ENCODE data around the gene SPOCK1. TPM values are rescaled to one million over a fixed set of nuclear protein-coding genes. Genes with fewer than 3 reads are reported as not detected.

The SPOCK1 gene
- total and polyA plus RNA-seq, 9 of the 15 experiments (the other 6 are each of a cell fraction or from before 2014, with no cell fraction given): 0.01 to 0.35 (median 0.04) TPM; not detected in 6

DNA sequence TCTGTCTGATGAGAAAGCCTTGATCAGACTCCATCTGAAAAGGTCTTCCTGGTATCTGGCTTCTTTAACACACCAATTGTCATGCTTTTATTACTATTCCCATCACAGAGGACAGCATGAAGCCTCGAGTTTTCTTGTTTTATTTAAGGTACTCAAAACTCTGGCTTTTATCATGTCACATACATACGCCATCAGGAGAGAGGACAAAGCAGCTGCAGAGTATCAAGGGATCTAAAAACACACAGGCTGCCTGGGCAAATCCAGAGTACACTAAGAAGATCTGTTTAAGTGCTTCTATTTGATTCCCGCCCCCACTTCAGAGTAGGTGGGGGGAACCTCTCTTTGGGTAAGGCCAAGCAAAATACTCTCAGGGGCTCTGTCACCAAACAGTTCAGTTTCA, 277.2 kb downstream of the SPOCK1 start:
- H3K9me3 ChIP-seq (replicated peaks; ENCODE audit: control insufficient read depth, insufficient read depth, low read depth, low read length): no peaks in the 10 kb centered on the region
- H3K79me2 ChIP-seq (ENCODE audit: control insufficient read depth, insufficient read depth, low read length): no peaks in the 10 kb centered on the region
- 2% methylated on average over 3 of the region's 3 CpGs for WGBS (ENCODE audit: insufficient coverage, low coverage, missing lambda C conversion rate)
- TF ChIP-seq TCF3 (CRISPR knock-in tag; IDR thresholded peaks at IDR 0.05) (no peak), NFRKB (IDR thresholded peaks at IDR 0.05; ENCODE audit: low read depth) (no peak), HNRNPLL (IDR thresholded peaks at IDR 0.05; ENCODE audit: low read depth, low read length, poor library complexity, severe bottlenecking) (no peak), PHTF2 (CRISPR knock-in tag; IDR thresholded peaks at IDR 0.05) (no peak), ILK (tag; IDR thresholded peaks at IDR 0.05; ENCODE audit: borderline replicate concordance, low read depth) (no peak), ZNF184 (CRISPR knock-in tag; IDR thresholded peaks at IDR 0.05) (no peak), ZNF707 (CRISPR knock-in tag; conservative IDR thresholded peaks at IDR 0.05) (no peak), ZFPM2 (CRISPR knock-in tag; IDR thresholded peaks at IDR 0.05) (no peak), NCOR1 (IDR thresholded peaks at IDR 0.05) (no peak), SREBF2 (CRISPR knock-in tag; IDR thresholded peaks at IDR 0.05) (no peak), ZNF212 (CRISPR knock-in tag; IDR thresholded peaks at IDR 0.05) (no peak), GABPB1 (CRISPR knock-in tag; IDR thresholded peaks at IDR 0.05) (no peak), ZNF561 (CRISPR knock-in tag; conservative IDR thresholded peaks at IDR 0.05) (no peak), KAT2B (IDR thresholded peaks at IDR 0.05; ENCODE audit: low read depth, low read length) (no peak), HDAC1 (IDR thresholded peaks at IDR 0.05) (no peak), PHF21A (IDR thresholded peaks at IDR 0.05; ENCODE audit: borderline replicate concordance, low read depth) (no peak), FOXK2 (conservative IDR thresholded peaks at IDR 0.05 in 1 of 2, IDR thresholded peaks at IDR 0.05 in 1 of 2; ENCODE audit: low read depth in 2 of 2) (no peak), SPI1 (IDR thresholded peaks at IDR 0.05; ENCODE audit: borderline replicate concordance, low read depth, low read length) (no peak)
- TF ChIP-seq, protein P1, sequence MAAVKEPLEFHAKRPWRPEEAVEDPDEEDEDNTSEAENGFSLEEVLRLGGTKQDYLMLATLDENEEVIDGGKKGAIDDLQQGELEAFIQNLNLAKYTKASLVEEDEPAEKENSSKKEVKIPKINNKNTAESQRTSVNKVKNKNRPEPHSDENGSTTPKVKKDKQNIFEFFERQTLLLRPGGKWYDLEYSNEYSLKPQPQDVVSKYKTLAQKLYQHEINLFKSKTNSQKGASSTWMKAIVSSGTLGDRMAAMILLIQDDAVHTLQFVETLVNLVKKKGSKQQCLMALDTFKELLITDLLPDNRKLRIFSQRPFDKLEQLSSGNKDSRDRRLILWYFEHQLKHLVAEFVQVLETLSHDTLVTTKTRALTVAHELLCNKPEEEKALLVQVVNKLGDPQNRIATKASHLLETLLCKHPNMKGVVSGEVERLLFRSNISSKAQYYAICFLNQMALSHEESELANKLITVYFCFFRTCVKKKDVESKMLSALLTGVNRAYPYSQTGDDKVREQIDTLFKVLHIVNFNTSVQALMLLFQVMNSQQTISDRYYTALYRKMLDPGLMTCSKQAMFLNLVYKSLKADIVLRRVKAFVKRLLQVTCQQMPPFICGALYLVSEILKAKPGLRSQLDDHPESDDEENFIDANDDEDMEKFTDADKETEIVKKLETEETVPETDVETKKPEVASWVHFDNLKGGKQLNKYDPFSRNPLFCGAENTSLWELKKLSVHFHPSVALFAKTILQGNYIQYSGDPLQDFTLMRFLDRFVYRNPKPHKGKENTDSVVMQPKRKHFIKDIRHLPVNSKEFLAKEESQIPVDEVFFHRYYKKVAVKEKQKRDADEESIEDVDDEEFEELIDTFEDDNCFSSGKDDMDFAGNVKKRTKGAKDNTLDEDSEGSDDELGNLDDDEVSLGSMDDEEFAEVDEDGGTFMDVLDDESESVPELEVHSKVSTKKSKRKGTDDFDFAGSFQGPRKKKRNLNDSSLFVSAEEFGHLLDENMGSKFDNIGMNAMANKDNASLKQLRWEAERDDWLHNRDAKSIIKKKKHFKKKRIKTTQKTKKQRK (IDR thresholded peaks at IDR 0.05; ENCODE audit: borderline replicate concordance, low read depth, low read length): no peak
- TF ChIP-seq, protein P2, sequence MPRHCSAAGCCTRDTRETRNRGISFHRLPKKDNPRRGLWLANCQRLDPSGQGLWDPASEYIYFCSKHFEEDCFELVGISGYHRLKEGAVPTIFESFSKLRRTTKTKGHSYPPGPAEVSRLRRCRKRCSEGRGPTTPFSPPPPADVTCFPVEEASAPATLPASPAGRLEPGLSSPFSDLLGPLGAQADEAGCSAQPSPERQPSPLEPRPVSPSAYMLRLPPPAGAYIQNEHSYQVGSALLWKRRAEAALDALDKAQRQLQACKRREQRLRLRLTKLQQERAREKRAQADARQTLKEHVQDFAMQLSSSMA (CRISPR knock-in tag; IDR thresholded peaks at IDR 0.05): no peak
- H3K9me1 ChIP-seq (ENCODE audit: control insufficient read depth, insufficient read depth, low read length): no peaks in the 10 kb centered on the region
- in situ Hi-C loops (cut with MboI) (no loop called here), intact Hi-C loops (cut with micrococcal nuclease) (loop anchor here (10.0 kb wide), 1 partner anchor 137 kb away; no protein-coding TSS in a partner anchor)
- no peaks in the 10 kb centered on the region; a peak in 1 of 5 replicates for H3K4me1 ChIP-seq (replicated peaks in 1 of 2; ENCODE audit: control insufficient read depth in 2 of 2, insufficient read depth in 2 of 2, low read length in 2 of 2)
- ChIA-PET POLR2A (no interaction called here), CTCF (ENCODE audit: low intra/inter-chr PET ratio) (no interaction called here)
- no peak overlapping the region for H3K9ac ChIP-seq (ENCODE audit: insufficient read depth in 1 of 2, low read depth in 2 of 2, low read length in 2 of 2)
- H3K36me3 ChIP-seq (ENCODE audit: control insufficient read depth, insufficient read depth, low read length): no peaks in the 10 kb centered on the region
- no TSS peak for BruUV-seq (replicated peaks)
- FAIRE-seq (no peak), DNase-seq (ENCODE audit: extremely low read depth in 1 of 4, low spot score in 3 of 4) (no peak), ATAC-seq (no peak)
- H3K27me3 ChIP-seq (ENCODE audit: control insufficient read depth in 2 of 2, insufficient read depth in 2 of 2, low read length in 2 of 2): peaks cover 0 to 2% of the 10 kb centered on the region in 2 experiments; a peak in 2 of 5 replicates
- H3K4me2 ChIP-seq (ENCODE audit: insufficient read depth, low read length): no peak overlapping the region
- H4K20me1 ChIP-seq (replicated peaks; ENCODE audit: control insufficient read depth, insufficient read depth, low read length): no peaks in the 10 kb centered on the region; the same call in 1 of the 2 replicates
- no peak overlapping the region for H2AFZ ChIP-seq (ENCODE audit: low read depth, low read length)
- no peak overlapping the region for H3K27ac ChIP-seq (ENCODE audit: extremely low read depth, low read depth, low read length)
- H3K4me3 ChIP-seq: no peak overlapping the region
